A673 (cell line): ENCODE data around the gene INPP4A. TPM values are rescaled to one million over a fixed set of nuclear protein-coding genes. Genes with fewer than 3 reads are reported as not detected.

ENCODE experiments used
- BruUV-seq: library from RNA; stranded (reverse); fragments of 400-500 nt; replicated peaks from 2 replicates; lab custom pipeline; 2021; lab: Mats Ljungman, UMichigan
- CTCF ChIA-PET: fragments of 300-600 bp; sonication (Branson Sonifier 250); formaldehyde crosslinking; loops from one replicate; lab custom pipeline; 2022; ENCODE audit warnings: antibody characterized with exemption; lab: Charles Lee
- POLR2A ChIA-PET: fragments of 300-600 bp; sonication (Branson Sonifier 250); formaldehyde crosslinking; loops from one replicate; lab custom pipeline; 2022; ENCODE audit warnings: antibody characterized with exemption; ENCODE audit not compliant: low non-redundant PET; lab: Charles Lee
- DNase-seq: peaks from one replicate; pipeline ENCODE4 v3.0.0-alpha.2; 2015; ENCODE audit warnings: low spot score
- H3K27ac ChIP-seq: fragments of 200-600 bp; sonication (generic); 2 replicates; pipeline ENCODE4 v1.5.1; 2016; ENCODE audit warnings: mixed run types, low read depth, mild to moderate bottlenecking, mixed read lengths, antibody characterized with exemption, low read length; ENCODE audit not compliant: poor library complexity, severe bottlenecking
- H3K27me3 ChIP-seq: fragments of 200-600 bp; sonication (generic); replicated peaks from 2 replicates; pipeline ENCODE4 v1.6.1; 2017; ENCODE audit warnings: mixed run types, low read depth, mild to moderate bottlenecking, mixed read lengths, antibody characterized with exemption, low read length; ENCODE audit not compliant: insufficient read depth, poor library complexity
- H3K36me3 ChIP-seq: fragments of 200-600 bp; sonication (generic); 2 replicates; pipeline ENCODE4 v1.6.1; 2016; ENCODE audit warnings: mixed run types, mild to moderate bottlenecking, mixed read lengths, antibody characterized with exemption, low read length; ENCODE audit not compliant: insufficient read depth, poor library complexity, severe bottlenecking
- H3K4me1 ChIP-seq: fragments of 200-600 bp; sonication (generic); 2 replicates; pipeline ENCODE4 v1.6.1; 2017; ENCODE audit warnings: mixed run types, mild to moderate bottlenecking, mixed read lengths, antibody characterized with exemption, low read length; ENCODE audit not compliant: insufficient read depth, poor library complexity, severe bottlenecking
- H3K4me3 ChIP-seq: fragments of 200-600 bp; sonication (generic); 2 replicates; pipeline ENCODE4 v1.5.1; 2016; ENCODE audit warnings: low read depth, mixed run types, mild to moderate bottlenecking, mixed read lengths, low read length; ENCODE audit not compliant: poor library complexity, severe bottlenecking
- H3K9me3 ChIP-seq: fragments of 200-600 bp; sonication (generic); 2 replicates; pipeline ENCODE4 v1.6.1; 2016; ENCODE audit warnings: mixed run types, low read depth, mild to moderate bottlenecking, mixed read lengths, antibody characterized with exemption, low read length; ENCODE audit not compliant: poor library complexity, severe bottlenecking
- CTCF ChIP-seq: fragments of 300-800, 200-600 bp; sonication (generic); conservative IDR thresholded peaks from 2 replicates; pipeline ENCODE4 v1.5.1; 2017; ENCODE audit warnings: low read depth, mild to moderate bottlenecking, antibody characterized with exemption, low read length, moderate library complexity, mixed read lengths
- EZH2 ChIP-seq: fragments of 200-600 bp; sonication (generic); IDR thresholded peaks from 2 replicates; pipeline ENCODE4 v1.6.1; 2017; ENCODE audit warnings: borderline replicate concordance, low read depth, mild to moderate bottlenecking, mixed read lengths, antibody characterized with exemption, low read length; ENCODE audit not compliant: poor library complexity, severe bottlenecking
- intact Hi-C: fragments of 100-400 bp; cut with micrococcal nuclease; formaldehyde crosslinking; loops from one replicate; pipeline ENCODE4 v1.10.0; 2022; ENCODE audit not compliant: unreplicated experiment
- total RNA-seq: library from RNA; stranded (reverse); gene quantifications from 2 replicates; pipeline ENCODE4 v1.2.3, GENCODE V29; 2021

INPP4A gene
- total RNA-seq, 1 experiment from 2014 or later = 33.5 TPM

GRCh38 chr2:98601532-98602132 lies 157.0 kb downstream of the INPP4A start:
- BruUV-seq = no TSS peak
- DNase-seq = peak; percentile 12
- no peak overlapping the region for H3K27ac ChIP-seq
- no peaks in the 10 kb centered on the region for H3K27me3 ChIP-seq
- H3K4me1 ChIP-seq = peaks cover under 1% of the 10 kb centered on the region
- ChIA-PET POLR2A (no interaction called here), CTCF (no interaction called here)
- no peaks in the 10 kb centered on the region for H3K9me3 ChIP-seq
- peaks cover 49% of the 10 kb centered on the region for H3K36me3 ChIP-seq
- intact Hi-C loops = loop anchor here (1.0 kb wide), 1 partner anchor 188 kb away; no protein-coding TSS in a partner anchor
- TF ChIP-seq EZH2 (no peak), CTCF (peak; percentile 64)
- no peak overlapping the region for H3K4me3 ChIP-seq

- TF ChIP-seq EZH2 = no peak
- TF ChIP-seq CTCF = no peak
- CTCF ChIA-PET = no interaction called here
- H3K4me3 ChIP-seq = no peak overlapping the region
- POLR2A ChIA-PET = no interaction called here
- peaks cover 36% of the 10 kb centered on the region for H3K36me3 ChIP-seq
- BruUV-seq = no TSS peak
- peak; percentile 5 for DNase-seq
- H3K9me3 ChIP-seq = no peaks in the 10 kb centered on the region
- H3K27ac ChIP-seq = no peak overlapping the region
- H3K27me3 ChIP-seq = no peaks in the 10 kb centered on the region
- peaks cover 12% of the 10 kb centered on the region for H3K4me1 ChIP-seq
- intact Hi-C loops = no loop called here
Measured at GRCh38 chr2:98604547-98604946, 159.9 kb downstream of the INPP4A start.

GRCh38 chr2:98605076-98605475 lies 160.4 kb downstream of the INPP4A start:
- H3K4me3 ChIP-seq = no peak overlapping the region
- no peak for TF ChIP-seq CTCF
- no peak for TF ChIP-seq EZH2
- intact Hi-C loops = no loop called here
- peaks cover 33% of the 10 kb centered on the region for H3K36me3 ChIP-seq
- H3K9me3 ChIP-seq = no peaks in the 10 kb centered on the region
- ChIA-PET CTCF (no interaction called here), POLR2A (no interaction called here)
- no peaks in the 10 kb centered on the region for H3K27me3 ChIP-seq
- BruUV-seq = no TSS peak
- no peak for DNase-seq
- H3K4me1 ChIP-seq = peaks cover 17% of the 10 kb centered on the region
- H3K27ac ChIP-seq = no peak overlapping the region
